GM08714 (cell line): ENCODE measurements around the gene CRCP.
"Not testable (repeated sequence)": the region's sequence is repeated elsewhere in the genome, so short reads cannot be mapped to it uniquely, and the experiment has no call there.

Experiments
- H3K4me3 ChIP-seq: fragments of 200-500 bp; sonication (Bioruptor generic); 2 replicates; pipeline ENCODE4 v1.5.1; 2014; ENCODE audit warnings: mild to moderate bottlenecking, low read length, inconsistent platforms
- ZNF274 ChIP-seq: IDR thresholded peaks from 2 replicates; pipeline ENCODE4 v1.6.1; 2012; ENCODE audit warnings: mild to moderate bottlenecking, low read depth, low read length

Gene CRCP

DNA sequence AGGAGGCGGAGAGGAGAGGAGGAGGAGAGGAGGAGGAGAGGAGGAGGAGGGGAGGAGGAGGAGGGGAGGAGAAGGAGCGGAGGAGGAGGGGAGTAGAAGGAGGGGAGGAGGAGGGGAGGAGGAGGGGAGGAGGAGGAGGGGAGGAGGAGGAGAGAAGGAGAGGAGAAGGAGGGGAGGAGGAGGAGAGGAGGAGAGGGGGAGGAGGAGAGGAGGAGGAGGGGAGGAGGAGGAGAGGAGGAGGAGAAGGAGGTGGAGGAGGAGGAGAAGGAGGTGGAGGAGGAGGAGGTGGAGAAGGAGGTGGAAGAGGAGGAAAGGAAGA, 15.5 kb upstream of the CRCP start:
- TF ChIP-seq ZNF274: no peak
- no peak overlapping the region for H3K4me3 ChIP-seq

DNA sequence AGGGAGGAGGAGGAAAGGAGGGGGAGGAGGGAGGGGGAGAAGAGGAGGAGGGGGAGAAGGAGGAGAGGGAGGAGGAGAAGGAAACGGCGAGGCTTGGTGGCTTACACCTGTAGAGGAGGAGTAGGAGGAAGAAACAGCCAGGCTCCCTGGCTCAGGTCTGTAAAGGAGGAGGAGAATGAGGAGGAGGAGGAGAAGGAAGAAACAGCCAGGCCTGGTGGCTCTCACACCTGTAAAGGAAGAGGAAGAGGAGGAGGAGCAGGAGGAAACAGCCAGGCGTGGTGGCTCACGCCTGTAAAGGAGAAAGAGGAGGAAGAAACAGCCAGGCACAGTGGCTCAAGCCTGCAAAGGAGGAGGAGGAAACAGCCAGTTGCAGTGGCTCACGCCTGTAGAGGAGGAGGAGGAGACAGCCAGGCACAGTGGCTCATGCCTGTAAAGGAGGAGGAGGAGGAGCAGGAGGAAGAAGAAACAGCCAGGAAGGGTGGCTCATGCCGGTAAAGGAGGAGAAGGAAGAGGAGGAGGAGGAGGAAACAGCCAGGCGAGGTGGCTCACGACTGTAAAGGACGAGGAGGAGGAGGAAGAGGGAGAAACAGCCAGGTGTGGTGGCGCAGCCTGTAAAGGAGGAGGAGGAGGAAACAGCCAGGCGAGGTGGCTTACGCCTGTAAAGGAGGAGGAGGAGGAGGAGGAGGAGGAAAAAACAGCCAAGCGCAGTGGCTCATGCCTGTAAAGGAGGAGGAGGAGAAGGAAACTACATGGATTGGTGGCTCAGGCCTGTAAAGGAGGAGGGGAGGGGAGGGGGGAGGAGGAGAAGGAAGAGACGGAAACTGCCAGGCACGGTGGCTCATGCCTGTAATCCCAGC, 14.9 kb upstream of the CRCP start:
- H3K4me3 ChIP-seq: peak overlapping the region; percentile 27; the same call in 1 of the 2 replicates
- no peak for TF ChIP-seq ZNF274

DNA sequence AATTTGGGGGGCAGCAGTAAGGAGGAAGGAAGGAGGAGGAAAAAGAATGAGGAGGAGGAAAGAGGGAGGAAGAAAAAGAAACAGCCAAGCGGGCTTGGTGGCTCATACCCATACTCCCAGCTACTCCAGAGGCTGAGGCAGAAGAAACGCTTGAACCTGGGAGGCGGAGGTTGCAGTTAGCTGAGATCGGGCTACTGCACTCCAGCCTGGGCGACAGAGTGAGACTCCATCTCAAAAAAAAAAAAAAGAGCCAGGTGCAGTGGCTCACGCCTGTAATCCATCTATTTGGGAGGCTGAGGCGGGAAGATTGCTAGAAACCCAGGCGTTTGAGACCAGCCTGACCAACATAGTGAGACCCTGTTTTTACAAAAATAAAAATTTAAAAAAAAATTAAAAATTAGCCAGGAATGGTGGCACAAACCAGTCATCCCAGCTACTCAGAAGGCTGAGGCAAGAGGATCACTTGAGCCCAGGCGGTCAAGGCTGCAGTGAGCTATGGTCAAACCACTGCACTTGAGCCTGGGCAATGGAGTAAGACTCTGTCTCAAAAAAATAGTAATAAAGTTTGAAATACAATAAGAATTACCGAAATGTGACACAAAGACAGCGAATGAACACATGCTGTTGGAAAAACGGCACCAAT, 14.1 kb upstream of the CRCP start:
- H3K4me3 ChIP-seq: peak overlapping the region; percentile 27; the same call in 1 of the 2 replicates
- TF ChIP-seq ZNF274: no peak

DNA sequence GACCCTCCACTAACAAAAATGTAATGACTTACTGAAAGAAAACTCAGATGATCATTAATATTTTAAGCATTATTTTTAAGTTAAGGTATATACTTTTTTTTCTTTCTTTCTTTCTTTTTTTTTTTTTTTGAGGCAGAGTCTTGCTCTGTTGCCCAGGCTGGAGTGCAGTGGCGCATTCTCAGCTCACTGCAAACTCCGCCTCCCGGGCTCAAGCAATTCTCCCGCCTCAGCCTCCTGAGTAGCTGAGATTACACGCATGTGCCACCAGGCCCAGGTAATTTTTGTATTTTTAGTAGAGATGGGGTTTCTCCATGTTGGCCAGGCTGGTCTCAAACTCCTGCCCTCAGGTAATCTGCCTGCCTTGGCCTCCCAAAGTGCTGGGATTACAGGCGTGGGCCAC, 12.5 kb upstream of the CRCP start:
- not testable (repeated sequence) for H3K4me3 ChIP-seq

DNA sequence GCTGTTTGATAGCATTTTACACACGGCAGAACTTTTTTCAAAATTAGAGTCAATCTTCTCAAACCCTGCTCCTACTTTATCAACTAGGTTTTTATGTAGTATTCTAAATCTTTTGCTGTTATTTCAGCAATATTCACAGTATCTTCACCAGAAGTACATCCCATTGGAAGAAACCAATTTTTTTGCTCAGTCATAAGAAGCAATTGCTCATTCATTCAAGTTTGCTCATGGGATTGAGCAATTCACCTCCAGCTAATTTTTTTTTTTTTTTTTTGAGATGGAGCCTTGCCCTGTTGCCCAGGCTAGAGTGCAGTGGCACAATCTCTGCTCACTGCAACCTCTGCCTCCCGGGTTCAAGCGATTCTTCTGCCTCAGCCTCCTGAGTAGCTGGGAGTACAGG, 10.7 kb upstream of the CRCP start:
- not testable (repeated sequence) for H3K4me3 ChIP-seq

DNA sequence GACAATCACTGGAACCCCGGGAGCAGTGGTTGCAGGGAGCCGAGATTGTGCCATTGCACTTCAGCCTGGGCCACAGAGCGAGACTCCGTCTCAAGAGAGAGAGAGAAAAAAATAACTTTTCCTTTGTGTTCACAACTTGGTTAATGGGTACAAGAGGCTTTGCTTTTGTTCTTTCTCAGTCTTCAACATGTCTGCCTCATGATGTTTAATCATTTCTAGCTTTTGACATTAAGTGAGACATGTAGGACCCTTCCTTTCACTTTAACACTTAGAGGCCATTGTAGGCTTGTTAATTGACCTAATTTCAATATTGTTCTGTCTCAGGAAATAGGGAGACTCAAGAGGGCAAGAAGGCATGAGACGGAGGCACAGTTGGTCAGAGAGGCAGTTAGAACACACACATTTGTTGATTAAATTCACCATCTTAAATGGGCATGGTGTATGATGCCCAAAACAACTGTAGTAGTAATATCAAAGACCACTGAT, 9.3 kb upstream of the CRCP start:
- H3K4me3 ChIP-seq: no peak overlapping the region
- TF ChIP-seq ZNF274: no peak

DNA sequence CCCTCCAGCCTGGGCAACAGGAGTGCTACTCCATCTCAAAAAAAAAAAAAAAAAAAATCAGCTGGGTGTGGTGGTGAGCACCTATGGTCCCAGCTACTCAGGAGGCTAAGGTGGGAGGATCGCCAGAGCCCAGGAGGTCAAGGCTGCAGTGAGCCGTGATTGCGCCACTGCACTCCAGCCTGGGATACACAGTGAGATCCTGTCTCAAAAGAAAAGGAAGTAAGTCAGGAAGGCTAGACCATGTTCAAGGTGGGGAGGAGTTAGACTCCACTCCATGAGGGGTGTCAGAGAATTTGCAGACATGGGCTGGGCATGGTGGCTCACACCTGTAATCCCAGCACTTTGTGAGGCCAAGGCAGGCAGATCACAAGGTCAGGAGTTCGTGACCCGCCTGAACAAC, 6.2 kb upstream of the CRCP start:
- not testable (repeated sequence) for H3K4me3 ChIP-seq

DNA sequence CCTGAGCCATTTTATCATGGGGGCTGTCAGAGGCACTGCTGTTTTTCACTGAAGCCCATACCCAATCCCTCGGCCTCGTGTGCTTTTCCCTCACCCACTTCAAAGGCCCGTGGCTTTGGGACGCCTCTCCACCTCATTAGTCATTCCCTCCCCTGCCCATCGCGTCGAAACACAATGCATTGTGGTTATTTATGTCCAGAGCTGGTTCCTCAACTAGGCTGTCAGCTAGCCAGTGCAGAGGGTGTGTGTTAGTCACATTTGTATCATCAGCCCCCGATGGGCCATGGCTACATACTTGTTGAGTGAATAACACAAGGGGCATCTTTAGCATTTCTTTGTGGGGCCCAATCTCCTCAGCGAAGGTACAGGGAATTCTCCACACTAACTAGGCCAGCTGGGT, 3.8 kb upstream of the CRCP start:
- TF ChIP-seq ZNF274: no peak
- H3K4me3 ChIP-seq: no peak overlapping the region

DNA sequence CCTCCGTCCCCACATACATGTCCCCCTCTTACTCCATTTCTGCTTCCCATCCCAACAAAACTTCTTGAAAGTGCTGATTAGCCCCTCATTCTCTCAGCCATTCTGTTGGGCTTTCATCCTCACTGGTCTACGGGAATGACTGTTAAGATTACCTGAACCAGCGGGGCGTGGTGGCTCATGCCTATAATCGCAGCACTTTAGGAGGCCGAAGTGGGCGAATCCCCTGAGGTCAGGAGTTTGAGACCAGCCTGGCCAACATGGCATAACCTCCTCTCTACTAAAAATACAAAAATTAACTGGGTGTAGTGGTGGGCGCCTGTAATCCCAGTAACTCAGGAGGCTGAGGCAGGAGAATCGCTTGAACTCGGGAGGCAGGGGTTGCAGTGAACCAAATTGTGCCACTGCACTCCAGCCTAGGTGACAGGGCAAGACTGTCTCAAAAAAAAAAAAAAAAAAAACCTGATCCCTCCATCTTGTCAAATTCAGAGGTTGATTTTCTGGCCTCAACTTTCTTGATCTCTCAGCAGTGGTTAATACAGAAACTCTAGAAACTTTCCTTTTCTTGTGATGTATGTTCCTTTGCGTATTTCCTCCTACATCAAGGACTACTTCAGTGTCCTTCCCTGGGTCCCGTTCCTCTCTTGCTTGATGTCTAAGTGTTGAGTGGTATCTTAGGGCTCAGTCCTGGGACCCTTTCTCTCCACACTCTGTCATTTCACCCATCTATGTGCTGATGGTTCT, 2.2 kb downstream of the CRCP start:
- H3K4me3 ChIP-seq: not testable (repeated sequence)

DNA sequence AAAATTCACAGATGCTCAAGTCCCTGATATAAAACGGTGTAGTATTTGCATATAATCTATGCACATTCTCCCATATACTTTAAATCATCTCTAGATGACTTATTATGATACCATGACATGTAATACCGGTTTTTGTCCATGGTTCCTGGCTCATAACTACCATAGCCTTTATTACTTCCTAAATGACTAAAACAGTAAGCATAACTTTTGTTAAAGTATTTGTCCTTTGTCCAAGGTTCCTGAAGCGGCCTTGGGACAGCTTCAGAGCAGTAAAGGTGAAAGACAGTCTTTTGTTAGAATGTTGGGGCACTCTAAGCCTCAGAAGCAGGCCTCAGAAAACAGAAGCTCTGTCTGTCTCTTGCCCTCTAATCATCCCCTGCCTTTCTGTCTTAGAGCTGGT, 4.0 kb downstream of the CRCP start:
- no peak overlapping the region for H3K4me3 ChIP-seq
- no peak for TF ChIP-seq ZNF274

DNA sequence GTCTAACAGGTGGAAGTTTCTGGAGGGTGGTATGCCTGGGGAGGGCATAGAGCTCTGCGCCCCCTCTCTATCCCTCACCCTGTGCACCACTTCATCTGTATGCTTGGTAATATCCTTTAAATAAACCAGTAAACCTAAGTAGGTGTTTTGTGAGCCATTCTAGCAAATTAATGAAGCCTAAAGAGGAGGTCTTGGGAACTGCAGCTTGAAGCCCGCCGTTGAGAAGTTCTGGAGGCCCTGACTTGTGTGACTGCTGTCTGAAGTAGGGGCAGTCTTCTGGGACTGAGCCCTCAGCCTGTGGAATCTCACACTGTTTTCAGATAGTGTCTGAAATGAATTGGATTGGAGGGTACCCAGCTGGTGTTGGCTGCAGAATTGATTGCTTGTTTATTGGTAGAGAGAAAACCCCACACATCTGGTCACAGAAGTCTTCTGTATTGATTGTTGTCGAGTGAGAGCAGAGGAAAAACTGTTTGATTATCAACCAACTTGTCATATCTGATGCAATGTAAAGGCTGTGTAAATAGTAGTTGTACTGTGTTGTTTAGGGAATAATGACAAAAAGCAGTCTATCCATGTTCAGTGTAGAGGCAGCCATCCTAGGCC, 4.7 kb downstream of the CRCP start:
- TF ChIP-seq ZNF274: no peak
- H3K4me3 ChIP-seq: no peak overlapping the region

DNA sequence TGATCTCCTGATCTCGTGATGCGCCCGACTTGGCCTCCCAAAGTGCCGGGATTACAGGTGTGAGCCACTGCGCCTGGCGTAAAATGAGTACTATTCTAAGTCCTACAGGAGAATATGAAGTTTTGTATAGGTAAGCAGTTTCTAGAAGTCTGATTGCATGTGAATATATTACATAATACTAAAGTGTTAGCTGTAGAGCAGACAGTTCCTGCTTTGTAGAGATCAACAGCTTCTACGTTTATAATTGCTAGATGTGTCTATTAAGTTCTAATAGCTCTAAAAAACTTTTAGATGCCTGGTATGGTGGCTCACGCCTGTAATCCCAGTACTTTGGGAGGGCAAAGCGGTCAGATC, 8.5 kb downstream of the CRCP start:
- TF ChIP-seq ZNF274: no peak
- no peak overlapping the region for H3K4me3 ChIP-seq

DNA sequence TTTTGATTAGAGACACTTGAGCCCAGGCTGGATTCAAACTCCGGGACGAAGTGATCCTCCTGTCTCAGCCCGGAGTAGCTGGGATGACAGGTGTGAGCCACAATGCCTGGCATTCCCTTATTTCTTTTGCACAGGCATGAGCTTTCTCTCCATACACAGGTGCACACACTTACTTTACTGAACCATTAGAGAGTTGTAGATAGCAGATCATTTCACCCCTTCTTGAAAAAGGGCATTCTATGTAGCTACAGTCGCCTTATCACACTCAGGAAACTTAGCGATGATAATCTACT, 9.9 kb downstream of the CRCP start:
- H3K4me3 ChIP-seq: not testable (repeated sequence)

DNA sequence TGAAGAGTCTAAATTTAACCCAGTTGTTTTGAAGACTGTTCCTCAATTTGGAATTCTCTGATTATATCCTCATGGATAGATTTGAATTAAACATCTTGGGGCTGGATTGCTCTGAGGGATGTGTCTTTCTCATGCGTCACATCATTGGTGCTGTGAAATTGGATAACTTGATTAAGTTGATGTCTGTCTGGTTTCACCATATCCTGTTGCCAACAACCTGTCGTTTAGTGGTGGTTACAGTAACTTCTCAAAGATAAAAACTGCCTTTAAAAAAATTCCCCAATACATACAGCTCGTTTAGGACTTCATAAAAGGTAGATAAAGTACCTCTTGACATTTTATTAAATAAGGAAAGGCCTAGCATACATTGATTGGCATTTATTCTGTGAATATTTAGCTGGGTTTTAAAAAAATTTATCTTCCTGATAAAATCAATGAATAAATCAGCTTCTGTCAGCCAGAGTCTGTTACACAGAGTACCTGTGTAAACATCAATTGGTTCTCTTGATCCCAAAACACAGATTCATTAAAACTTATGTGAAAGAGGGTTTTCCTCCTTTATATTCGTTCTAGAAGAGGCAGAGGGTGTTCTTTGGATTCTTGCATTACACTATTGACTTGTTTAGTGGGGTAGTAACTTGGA, 10.5 kb downstream of the CRCP start:
- no peak for TF ChIP-seq ZNF274
- no peak overlapping the region for H3K4me3 ChIP-seq

DNA sequence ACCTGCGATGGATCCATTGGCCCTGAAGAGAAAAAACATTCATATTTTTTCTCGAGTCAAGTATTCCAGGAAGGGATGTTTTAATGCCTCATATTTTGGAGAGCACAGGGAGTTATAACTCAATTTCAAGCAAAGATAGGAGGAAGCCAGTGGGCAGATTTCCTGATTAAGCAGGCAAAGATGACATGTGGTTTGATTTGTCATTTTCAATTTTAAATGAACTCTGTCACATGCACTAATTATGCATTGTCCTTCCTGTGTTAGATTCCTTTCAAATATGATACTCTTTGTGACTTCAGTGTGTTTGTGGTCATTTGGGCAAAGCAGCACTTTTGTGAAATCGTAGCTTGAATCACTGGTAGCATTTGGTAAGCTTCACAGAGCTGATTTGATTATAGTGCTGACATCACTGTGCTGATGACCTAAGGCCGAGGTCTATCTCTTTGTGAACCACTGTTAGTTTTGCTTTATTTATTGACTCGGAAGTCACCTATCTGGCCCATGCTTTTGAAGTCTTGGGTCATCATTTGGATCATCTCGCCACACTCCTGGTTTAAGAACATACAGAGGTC, 11.2 kb downstream of the CRCP start:
- H3K4me3 ChIP-seq: not testable (repeated sequence)

DNA sequence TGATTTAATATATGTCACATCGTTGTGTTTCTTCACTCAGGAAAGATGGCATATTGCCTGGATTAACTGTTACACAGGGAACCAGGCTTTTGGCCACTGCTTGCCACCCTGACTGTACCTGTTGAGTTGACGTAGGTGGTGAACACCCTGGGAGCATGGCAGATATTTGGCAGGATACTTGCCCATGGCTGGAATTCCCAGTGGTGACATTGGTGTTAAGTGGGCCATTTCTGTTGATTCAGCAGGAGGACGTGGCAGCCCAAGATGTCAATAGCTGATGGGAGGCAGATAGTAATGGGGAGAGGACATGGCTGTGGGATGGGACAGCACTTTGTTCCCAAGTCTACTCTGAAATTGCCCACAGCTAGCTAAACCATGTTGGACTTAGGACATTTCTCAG, 12.5 kb downstream of the CRCP start:
- H3K4me3 ChIP-seq: not testable (repeated sequence)
